Cortex of kidney (tissue), 1 donor: ENCODE data around the gene HSD17B11.
"Not testable (repeated sequence)": the region's sequence is repeated elsewhere in the genome, so short reads cannot be mapped to it uniquely, and the experiment has no call there.

Experiments
- DNase-seq: peaks from one replicate; lab custom pipeline; 2025; lab: John Stamatoyannopoulos, UW

HSD17B11 gene

DNA sequence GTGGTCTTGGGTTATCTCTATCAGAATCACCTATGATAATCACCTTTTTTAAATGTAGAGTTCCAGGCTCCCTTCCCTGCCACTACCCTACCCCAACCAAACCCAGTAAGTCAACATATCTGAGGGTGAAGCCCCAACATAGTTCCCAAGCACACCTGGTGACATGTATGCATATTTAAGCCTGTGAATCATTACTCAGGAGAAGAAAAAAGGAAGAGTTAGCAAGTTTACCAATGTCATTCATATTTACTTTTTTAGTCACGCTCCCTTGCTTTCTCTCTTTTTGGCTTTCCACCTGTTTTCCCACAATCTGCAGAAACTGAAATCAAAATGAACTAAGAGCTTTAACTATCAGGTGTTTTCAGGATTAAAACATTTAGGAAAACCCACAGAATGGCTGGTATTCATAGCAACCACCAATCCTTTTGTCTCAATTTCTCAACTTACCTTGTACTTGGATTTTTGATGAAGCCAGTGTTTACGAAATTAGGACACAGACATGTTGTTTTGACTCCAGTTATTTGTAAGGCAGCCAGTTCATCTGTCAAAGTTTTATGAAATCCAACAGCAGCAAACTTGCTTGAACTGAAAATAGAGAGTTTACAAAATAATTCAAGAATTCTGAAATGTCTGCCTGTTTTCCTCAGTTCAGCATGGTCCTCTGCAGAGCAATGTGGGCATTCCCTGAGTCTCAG lies 34.0 kb downstream of the HSD17B11 start:
- DNase-seq, result no peak

DNA sequence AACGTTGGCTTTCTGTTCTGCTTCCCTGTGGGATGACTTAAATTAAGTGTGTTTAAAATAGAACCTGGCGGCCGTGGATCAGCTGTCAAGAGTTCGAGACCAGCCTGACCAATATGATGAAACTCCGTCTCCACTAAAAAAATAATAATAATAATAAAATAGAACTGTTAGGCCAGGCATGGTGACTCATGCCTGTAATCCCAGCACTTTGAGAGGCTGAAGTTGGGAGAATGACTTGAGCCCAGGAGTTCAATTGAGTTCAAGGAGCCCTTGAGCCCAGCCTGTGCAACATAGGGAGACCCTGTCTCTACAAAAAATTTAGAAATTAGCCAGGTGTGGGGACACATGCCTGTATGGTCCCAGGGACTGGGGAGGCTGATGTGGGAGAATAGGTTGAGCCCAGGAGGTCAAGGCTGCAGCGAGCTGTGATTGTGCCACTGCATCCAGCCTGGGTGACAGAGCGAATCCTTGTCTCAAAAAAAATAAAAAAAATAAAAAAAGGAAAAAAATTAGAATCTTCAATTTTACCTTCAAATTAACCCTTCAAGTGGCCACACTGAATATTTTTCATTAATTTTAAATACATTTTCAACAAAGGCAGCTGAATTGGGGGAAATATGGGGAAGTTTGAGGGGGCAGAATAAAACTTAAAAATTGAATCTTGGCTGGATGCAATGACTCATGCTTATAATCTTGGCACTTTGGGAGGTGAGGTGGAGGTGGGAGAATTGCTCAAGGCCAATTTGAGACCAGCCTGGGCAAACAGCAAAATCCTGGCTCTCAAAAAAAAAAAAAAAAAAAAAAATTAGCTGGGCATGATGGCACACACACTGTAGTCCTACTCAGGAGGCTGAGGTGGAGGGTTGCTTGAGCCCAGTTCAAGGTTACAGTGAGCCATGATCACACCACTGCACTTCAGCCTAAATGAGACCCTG lies 36.6 kb downstream of the HSD17B11 start:
- no peak for DNase-seq

DNA sequence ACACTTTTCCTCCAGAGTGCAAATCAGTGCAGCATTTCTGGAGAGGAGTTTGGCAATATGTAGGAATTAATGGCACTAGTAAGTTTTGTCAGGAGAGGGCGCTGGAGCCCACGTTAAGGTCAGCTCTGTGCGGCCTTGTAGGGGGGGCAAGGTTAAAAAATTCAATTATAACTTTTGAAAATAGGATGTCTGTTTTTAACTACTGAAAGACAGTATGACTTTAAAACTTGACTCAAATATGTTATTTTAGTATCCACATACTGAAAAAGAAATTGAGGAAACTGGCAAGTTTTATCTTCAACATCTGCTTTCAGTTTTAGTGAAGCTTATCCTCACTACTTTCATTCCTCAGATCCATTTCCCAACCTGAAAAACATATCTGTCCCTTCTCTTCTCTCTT lies 37.4 kb downstream of the HSD17B11 start:
- DNase-seq, result no peak

DNA sequence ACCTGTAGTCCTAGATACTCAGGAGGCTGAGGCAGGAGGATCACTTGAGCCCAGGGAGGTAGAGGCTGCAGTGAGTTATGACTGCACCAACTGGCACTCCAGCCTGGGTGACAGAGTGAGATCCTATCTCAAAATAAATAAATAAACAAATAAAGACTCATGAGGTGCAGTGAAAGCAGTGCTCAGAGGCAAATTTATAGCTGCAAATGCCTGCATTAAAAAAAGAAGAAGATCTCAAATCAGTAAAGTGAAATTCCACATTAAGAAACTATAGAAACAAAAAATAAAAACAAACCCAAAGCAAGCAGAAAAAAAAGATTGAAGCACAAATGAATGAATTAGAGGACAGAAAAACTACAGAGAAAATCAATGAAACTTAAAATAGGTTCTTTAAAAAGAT lies 45.8 kb downstream of the HSD17B11 start:
- no peak for DNase-seq

DNA sequence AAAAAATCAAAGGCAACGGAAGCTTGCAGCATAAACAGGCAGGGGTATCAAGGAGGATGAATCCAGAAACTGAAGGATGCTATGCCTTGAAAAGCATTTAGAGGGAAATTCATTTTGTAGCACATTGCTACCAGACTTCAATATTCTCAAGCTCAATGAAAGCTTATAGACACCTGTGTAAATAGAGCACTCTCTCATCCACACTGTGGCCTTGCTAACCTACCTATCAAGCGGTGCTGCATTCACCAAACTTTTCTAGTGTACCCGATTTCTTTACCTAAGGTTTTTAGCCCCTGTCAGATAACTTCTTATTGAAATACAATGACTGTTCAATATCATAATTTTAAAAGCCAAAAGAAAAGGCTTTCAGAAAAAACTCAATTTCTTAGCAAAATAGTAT lies 48.1 kb downstream of the HSD17B11 start:
- DNase-seq, result no peak

DNA sequence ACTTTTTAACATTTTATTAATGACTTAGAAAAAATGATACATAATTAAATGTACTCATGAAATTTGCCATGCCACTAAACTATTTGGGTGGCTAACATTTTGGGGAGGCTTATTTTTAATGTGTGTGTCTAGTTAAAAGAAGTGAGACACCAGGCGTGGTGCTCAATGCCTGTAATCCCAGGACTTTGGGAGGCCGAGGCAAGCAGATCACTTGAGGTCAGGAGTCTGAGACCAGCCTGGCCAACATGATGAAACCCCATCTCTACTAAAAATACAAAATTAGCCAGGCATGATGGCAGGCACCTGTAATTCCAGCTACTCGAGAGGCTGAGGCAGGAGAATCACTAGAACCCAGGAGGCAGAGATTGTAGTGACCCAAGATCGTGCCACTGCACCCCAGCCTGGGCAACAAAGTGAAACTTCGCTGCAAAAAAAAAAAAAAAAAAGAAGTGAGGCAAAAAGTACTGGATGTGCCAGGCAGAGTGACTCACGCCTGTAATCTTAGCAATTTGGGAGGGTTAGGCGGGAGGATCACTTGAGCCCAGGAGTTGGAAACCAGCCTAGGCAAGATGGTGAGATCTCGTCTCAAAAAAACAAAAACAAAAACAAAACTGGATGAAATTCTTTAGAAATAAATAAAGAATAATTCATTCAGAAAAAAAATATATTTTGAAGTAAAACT lies 48.9 kb downstream of the HSD17B11 start:
- DNase-seq, result not testable (repeated sequence)

DNA sequence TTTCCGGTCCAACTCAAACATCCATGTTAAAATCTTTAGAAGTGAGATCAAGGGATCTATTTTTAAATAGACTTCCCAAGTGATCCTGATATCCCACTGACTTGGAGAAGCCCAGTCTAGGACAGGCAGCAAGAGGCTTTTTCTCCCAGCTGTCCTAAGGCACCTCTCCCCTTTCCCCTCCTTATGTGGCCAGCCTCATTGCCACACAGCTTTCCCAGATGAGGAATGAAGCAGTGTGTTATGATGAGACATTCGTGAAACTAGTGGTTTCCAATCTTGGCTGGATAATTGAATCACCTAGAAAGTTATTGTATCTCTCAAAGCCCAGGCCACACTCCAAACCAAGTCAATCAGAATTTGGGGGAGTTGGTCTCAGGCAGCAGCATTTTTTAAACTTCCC lies 51.5 kb downstream of the HSD17B11 start:
- no peak for DNase-seq

DNA sequence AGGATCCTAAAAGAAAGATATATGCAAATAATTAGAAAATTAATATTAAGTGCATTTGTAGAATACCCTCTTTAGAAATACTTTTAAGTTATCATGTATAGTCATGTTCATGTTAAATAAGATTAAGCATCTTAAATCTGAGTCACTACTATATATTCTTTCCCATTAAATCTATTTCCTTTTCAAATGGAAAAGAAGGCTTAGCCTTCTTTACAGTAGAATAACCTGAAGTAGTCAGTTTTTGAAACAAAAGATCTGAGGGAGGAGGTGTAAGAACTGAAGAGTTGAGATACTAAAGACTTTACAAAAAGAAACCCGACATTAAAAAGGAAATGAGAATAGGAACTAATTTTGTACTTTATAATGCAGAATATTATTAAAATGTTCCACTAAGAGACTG lies 53.6 kb downstream of the HSD17B11 start:
- no peak for DNase-seq

DNA sequence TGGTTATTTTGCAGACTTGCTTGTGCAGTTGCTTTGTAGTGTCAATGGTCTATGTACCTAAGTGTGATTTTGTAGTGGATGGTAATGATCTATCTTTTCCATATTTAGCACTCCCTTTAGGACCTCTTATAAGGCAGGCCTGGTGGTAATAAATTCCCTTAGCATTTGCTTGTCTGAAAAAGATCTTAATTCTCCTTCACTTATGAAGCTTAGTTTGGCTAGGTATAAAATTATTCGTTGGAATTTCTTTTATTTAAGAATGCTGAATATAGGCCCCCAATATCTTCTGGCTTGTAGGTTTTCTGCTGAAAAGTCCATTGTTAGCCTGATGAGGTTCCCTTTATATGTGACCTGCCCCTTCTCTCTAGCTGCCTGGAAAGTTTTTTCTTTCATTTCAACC lies 57.7 kb downstream of the HSD17B11 start:
- DNase-seq, result no peak

DNA sequence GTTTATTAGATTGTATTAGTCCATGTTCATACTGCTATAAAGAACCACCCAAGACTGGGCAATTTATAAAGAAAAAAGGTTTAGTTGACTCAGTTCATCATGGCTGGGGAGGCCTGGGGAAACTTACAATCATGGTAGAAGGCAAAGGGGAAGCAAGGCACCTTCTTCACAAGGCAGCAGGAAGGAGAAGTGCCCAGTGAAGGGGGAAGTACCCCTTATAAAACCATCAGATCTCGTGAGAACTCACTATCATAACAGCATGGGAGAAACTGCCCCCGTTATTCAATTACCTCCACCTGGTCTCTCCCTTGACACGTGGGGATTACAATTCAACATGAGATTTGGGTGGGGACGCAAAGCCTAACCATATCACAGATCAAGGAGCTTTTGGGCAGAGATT lies 60.2 kb downstream of the HSD17B11 start:
- no peak for DNase-seq

DNA sequence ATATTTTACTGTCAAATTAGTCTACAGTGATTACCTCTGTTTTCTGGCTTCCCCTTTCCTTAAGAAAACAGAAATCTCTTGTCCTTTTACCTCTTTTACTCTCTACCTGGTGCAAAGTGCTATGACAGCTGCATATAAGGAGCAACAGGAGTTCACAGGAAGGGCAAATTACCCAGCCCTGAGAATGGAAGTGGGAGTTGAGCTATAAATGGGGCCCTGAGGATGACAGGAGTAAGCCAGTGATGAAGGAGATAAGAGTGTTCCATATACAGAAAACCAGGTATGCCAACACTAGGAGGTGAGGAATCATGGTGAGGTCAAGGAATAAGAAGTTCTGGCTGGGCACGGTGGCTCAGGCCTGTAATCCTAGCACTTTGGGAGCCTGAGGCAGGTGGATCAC lies 63.9 kb downstream of the HSD17B11 start:
- DNase-seq, result no peak

DNA sequence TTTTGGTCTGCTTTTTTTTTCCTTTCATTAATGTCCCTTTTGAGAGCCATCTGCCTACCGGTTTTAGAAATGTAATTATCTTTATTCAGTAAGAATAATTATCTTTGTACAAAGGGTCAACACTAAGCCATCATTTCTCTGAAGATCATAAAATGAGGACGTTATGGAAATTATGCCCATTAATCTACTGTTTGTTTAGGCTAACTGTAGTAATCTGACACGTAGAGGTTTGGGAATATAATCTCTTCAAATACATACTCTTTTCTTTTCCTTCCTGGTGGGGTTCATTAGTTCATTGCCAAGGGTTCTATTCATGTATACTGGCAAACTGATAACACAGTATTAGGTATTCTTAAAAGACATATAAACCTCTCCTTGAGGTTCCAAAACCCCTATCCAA lies 64.5 kb downstream of the HSD17B11 start:
- DNase-seq, result no peak

DNA sequence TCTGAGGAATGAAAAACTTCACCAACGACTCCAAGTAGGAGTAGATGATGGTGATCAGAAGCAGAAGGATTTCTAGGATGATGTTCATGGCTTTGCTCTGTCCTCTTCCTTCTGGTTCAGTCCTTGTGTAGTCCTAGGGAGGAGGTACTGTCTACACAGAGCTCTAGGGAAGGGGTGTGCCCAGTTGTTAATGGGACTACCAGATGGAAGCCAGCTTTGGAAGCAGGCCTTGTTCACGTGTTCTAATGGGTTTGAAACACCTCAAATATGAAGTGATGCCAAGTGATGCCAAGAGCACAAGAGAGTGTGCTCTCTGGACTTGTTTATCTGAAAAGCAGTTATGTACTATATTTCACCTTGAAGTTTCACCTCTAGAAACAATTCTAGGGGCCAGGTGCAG lies 68.2 kb downstream of the HSD17B11 start, which contains the start of gene HSD17B13:
HSD17B13 (minus strand) TSS at position 129 of the 400 bp plus-strand sequence; CDS start at position 88, 41 bp downstream.
- no peak for DNase-seq

DNA sequence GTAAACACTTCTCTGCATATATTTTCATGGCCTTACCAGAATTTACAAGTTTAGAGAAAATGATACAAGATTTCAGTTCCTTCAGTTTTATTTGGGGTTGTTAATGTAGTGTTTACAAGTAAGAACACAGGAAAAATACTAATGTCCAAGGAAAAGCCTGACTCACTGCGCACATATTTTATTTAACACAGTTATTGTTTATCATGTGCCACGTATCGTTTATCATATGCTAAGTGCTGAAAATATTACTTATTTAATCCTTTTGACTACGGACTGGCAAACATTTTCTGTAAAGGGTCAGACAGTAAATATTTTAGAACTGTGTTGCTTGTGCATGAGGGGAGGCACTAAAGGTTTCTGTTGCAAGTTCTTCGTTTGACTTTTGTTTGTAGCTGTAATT lies 69.1 kb downstream of the HSD17B11 start:
- DNase-seq, result no peak

DNA sequence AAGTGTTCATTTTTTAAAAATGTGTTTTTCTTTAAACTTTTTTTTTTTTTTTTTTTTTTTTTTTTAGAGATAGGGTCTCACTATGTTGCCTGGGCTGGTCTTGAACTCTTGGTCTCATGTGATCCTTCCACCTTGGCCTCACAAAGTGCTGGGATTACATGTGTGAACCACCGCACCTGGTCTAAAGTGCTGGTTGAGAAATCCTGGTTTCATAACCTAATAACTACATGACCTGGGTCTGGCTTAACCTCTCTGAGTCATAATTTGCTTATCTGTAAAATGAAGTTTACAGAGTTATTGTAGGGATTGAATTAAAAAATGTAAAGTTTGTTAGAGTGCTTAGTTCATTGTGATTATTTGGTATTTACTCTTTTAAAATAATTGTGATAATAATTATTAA lies 73.5 kb downstream of the HSD17B11 start:
- DNase-seq, result no peak

DNA sequence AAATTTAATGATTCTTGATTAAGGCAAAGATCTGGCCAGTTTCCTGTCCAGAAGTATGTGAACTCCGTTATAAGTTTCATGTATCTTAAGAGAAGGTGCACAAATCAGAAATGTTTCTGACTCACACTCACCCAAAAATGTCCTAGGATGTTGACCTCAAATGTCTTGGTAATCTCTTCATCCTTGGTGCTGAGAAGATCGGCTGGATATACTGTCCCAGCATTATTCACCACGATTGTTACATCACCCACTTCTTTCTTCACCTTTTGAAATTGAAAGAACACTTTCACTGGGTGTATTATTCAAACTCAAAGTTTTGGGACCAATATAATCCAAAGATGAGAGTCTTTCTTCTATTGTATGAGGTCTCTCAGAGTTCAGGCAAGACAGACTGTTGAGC lies 74.0 kb downstream of the HSD17B11 start:
- no peak for DNase-seq

DNA sequence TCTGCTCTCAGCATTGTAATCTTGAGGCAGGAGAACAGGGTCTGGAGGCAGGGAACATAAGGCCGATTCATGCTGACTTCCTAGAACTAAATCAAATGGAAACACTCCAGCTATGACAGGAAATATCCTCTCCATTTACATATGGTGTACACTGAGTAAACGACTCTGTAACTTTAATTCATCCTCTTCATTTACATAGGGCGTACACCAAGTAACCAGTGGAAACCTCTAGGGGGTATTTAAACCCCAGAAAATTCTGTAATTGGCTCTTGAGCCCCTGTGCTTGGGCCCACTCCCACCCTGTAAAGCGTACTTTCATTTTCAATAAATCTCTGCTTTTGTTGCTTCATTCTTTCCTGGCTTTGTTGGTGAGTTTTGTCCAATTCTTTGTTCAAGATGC lies 76.0 kb downstream of the HSD17B11 start:
- not testable (repeated sequence) for DNase-seq

DNA sequence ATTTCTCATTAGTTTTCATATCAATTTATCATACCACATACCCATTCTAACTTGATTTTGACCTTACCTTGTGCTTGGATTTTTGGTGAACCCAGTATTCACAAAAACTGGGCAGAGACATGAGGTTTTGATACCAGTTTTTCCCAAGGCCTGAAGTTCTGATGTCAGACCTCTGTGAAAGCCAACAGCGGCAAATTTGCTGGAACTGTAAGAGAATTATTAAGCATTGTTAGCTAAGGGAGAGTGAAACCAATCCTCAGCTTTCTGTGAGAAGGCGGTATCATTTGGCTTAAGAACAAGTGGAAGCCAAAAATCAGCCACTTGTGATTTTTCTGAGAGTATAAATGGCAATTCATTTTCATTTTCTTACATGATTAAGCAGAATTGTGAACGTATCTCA lies 77.2 kb downstream of the HSD17B11 start:
- DNase-seq, result no peak

DNA sequence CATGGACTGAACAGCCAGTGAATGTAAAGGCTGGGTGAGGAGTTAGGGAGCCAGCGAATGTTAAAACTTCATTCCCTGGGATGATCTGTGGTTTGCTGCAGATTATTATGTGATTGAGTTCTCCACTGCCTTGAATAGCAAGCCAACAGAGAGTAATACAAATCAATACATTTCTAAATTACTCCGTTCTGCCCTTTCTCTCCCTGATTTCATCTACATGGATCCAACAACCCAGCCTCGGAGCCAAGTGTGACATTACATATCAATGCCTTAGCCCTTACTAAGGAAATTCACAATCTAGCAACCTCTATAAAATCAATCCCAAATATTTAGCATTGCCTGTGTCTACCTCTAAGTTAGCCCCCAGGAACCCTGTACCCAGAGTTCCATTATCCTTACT lies 79.3 kb downstream of the HSD17B11 start:
- DNase-seq, result no peak

DNA sequence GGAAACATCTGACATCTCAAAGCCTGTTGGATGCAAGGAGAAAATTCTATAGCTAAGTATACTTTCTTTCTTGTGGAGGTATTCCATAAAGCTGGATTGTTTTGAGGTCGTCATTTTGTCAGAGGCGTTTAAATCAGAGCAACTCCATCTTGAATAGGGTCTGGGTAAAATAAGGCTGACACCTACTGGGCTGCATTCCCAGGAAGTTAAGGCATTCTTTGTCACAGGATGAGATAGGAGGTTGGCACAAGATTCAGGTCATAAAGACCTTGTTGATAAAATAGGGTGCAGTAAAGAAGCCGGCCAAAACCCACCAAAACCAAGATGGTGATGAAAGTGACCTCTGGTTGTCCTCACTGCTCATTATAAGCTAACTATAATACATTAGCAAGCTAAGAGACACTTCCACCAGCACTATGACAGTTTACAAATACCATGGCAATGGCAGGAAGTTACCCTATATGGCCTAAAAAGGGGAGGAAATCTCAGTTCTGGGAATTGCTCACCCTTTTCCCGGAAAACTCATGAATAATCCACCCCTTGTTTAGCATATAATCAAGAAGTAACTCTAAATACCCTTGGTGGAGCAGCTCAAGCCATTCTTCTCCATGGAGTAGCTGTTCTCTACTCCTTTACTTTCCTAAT lies 80.2 kb downstream of the HSD17B11 start:
- DNase-seq, result no peak

DNA sequence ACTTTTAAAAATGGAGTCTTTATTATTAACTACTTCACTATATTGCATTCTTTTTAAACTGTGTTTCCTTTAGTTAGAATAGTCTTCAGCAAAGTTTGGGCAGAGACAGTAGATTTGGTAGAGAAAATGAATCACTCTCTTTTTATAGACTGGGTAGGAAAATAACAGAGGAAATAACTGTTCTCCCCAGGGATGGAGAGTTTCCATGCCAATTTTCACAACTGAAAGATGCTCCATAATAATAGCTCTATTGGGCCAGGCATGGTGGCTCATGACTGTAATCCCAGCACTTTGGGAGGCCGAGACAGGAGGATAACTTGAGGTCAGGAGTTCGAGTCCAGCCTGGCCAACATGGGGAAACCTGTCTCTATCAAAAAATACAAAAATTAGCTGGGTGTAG lies 81.4 kb downstream of the HSD17B11 start:
- no peak for DNase-seq

DNA sequence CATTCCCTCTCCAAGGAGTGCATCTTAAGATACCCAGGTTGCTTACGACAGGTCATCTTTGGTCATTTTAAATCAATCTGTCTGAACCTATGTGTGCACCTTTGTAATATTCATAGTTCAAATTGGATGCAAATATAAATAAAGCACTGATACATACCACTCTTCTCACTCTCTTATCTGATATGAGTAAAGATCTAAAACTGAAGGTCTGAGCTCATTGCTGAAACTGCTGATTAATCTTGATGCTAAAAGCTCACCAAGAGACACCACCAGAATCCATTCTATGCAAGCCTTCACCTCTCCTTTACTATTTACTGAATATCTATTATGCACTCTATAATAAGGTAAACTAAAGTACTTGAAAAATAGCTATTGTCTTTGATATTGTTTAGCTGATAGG lies 84.9 kb downstream of the HSD17B11 start:
- DNase-seq, result no peak
